GM12873 (cell line): ENCODE results near the gene BET1L.

Source experiments
- CTCF ChIP-seq: IDR thresholded peaks from 2 replicates; pipeline ENCODE4 v1.5.1; 2012; ENCODE audit warnings: low read depth, mild to moderate bottlenecking, moderate library complexity, low read length, control low read depth; ENCODE audit not compliant: insufficient read depth; ENCODE audit errors: missing control alignments

BET1L gene

GRCh38 chr11:225734-226453 lies 18.7 kb upstream of the BET1L start:
- no peak for TF ChIP-seq CTCF

- TF ChIP-seq CTCF, result no peak
Observed at GRCh38 chr11:224424-224823, 17.2 kb upstream of the BET1L start.

- no peak for TF ChIP-seq CTCF
Observed at GRCh38 chr11:223884-224283, 16.7 kb upstream of the BET1L start.

GRCh38 chr11:223026-223789 lies 16.0 kb upstream of the BET1L start:
- TF ChIP-seq CTCF, result no peak

GRCh38 chr11:221998-222789 lies 15.0 kb upstream of the BET1L start:
- TF ChIP-seq CTCF, result no peak

GRCh38 chr11:221539-221938 lies 14.3 kb upstream of the BET1L start:
- no peak for TF ChIP-seq CTCF
